SKM-1 (cell line): ENCODE measurements around the gene EYS.
"Not testable (repeated sequence)": the region's sequence is repeated elsewhere in the genome, so short reads cannot be mapped to it uniquely, and the experiment has no call there.

Experiments
- DNase-seq: peaks from one replicate; lab custom pipeline; 2025; ENCODE audit not compliant: unreplicated experiment; lab: John Stamatoyannopoulos, UW

Gene EYS

DNA sequence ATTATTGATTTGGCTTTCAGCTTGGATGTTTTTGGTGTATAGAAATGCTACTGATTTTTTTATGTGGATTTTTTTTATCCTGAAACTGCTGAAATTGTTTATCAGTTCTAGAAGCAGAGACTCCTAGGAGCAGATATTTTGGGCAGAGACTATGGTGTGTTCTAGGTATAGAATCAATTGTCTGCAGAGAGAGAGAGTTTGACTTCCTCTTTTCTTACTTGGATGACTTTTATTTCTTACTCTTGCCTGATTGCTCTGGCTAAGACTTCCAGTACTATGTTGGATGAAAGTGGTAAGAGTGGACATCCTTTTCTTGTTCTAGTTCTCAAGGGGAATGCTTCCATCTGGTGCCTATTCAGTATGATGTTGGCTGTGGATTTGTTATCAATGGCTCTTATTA lies 1700.8 kb downstream of the EYS start:
- DNase-seq: no peak

- DNase-seq: no peak
Measured at GRCh38 chr6:64000818-64001491, 1706.1 kb downstream of the EYS start.

GRCh38 chr6:63999613-64000012 lies 1707.4 kb downstream of the EYS start:
- no peak for DNase-seq

DNA sequence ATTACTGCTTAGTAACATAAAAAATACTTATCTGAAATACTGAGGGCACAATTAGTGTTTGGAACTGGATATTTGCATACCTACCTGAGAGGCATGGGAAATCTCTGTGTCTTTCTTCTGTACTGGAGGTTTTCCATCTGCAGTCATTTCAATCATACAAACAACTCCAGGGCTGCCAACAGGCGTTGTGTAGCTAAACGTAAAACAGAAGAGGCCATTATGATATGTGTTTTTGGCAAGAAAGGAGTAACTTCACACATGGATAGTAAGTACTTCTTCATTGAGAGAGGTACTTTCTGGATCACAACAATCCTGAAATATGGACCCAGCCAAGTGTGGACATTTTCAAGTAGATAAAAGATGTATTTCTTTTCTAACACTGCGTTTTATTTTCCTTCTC lies 1708.0 kb downstream of the EYS start:
- no peak for DNase-seq

GRCh38 chr6:63997734-63998133 lies 1709.3 kb downstream of the EYS start:
- no peak for DNase-seq

DNA sequence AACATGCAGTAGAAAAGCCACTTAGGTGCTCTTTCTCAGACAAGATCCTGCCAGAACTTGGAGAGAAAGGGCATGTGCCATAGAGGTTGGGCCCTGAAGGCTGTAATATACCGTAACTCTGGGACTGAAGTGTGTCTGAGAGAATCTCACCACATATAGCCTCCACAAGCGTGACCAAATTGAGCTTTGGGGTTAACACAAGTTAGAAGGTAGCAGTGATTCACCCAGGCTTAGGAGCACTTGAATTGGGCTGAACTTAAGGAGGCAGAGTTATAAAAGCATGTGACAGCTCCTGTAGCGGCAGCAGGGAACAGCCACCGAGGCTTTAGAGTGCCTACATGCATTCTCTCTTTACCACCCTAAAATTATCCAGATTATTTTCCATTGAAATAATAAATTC lies 1709.8 kb downstream of the EYS start:
- no peak for DNase-seq

- no peak for DNase-seq
Measured at GRCh38 chr6:63985223-63985622, 1721.8 kb downstream of the EYS start.

DNA sequence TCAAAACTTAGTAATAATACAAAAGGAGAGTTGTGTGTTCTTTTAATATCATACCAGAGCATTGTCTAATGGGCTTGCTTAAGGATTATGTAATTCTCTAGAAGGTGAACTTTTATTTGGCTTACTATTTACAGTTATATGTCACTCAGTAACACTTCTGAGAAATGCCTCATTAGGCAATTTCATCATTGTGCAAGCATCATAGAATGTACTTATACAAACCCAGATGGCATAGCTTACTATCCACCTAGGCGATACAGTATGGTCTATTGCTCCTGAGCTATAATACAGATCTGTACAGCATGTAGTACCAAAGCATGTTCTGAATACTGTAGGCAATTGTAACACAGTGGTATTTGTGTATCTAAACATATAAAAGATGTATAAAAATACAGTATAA lies 1731.3 kb downstream of the EYS start:
- DNase-seq: no peak

- DNase-seq: no peak
Measured at GRCh38 chr6:63968650-63969049, 1738.4 kb downstream of the EYS start.

GRCh38 chr6:63964366-63964765 lies 1742.7 kb downstream of the EYS start:
- no peak for DNase-seq

DNA sequence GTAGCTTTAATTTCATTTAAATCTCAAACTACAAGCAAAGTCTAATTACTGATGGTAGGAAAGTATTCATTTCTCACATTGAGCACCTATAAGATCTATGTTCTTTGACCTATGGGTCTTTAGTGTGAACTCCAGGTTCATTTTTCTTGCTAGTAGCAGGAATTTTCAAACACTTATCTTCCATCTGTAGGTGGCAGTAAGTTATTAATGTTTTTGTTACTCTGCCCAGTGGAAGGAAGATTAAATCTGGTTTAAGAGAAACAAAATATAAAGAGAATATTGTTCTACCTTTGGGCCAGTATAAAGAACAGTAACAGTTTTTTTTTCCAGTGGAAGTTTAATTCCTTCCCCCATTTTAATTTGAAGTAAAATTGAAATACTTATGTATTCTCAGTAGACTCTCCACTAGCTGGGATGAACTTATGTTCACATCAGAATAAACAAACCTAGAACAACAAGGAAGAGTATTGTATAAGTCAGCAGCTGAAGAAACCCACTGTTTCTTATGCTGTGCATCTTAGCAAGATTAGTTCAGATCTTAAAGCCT lies 1743.2 kb downstream of the EYS start:
- no peak for DNase-seq

GRCh38 chr6:63953336-63954021 lies 1753.5 kb downstream of the EYS start:
- DNase-seq: not testable (repeated sequence)

GRCh38 chr6:63947792-63948529 lies 1759.1 kb downstream of the EYS start:
- DNase-seq: no peak

DNA sequence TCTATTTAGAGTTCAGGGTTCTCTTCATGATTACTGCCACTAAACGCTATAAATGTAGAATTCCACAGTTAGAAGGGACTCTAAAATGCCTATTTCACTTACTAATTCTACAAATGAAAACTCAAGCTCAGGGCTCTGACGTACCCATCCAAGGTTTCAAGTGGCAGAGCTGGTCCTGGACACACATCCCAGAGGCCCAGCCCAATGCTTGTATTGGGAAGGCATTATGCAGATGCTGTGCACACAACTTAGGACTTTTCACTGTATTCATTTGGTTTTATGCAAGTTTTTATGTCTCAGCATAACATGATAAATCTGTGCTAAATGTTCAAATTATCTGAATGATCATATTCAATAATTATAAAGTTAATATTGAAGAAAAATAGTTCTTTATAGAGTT lies 1761.0 kb downstream of the EYS start:
- no peak for DNase-seq

DNA sequence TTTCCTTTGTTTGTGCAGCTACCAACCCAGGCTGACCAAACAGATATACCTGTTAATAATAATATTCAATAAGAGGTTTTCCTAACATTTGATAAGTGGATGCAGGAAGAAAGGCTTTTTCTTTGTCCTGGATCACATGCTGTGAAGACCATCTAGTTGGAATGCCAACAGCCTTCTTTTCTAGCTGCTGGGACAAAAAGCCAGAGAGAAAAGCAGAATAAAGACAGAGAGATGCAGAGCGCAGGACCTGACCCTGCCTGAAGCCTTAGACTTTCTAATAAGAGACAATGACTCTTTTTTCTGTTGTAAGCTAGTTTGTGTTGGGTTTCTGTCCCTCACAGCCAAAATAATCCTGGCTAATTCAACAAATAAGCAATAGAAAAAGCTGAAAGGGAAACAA lies 1763.2 kb downstream of the EYS start:
- DNase-seq: no peak

DNA sequence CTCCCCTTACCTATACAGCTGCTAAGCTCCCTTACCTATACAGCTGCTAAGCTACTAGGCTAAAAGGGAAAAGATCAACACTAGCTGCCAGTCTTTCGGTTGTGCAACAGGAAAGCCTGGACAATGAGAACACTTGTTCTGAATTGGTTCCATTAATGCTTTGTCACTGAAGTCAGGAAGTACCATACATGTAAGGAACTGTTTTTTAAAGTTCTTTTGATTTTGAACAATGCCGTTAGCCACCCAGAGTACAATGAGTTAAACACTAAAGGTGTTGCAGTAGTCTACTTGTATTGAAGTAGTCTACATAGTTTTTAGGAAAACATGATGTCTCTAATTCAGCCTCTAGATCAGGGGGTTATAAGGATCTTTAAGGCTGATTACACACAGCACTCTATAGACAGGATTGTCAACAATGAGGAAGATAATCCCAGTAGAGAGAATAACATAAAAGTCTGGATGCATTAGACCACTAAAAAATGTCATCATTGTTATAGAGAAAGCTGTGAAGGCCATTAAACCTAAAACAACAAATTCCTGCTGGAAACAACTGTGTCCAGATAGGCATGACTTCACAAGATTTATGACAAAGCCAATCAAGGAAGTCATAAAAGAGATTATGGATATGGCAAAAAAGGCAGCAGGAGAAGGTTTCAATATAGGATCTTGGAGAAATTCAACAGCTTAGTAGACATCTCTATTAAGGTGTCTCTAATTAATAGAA lies 1765.1 kb downstream of the EYS start:
- no peak for DNase-seq

DNA sequence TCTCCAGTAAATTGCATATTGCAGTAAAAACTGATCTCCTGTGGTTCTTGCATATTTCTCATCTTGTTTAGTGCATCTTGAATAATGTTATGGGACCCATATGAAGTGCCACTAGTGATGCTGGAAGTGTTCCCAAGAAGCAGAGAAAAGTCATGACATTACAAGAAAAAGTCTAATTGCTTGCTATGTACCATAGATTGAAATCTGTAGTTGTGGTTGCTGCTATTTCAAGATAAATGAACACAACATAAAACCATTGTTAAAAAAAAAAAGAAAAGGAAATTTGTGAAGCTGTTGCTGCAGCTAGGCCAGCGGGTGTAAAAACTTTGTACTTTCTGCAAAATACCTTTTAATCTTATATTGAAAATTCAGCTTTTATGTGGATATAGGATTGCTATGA lies 1767.0 kb downstream of the EYS start:
- DNase-seq: no peak

DNA sequence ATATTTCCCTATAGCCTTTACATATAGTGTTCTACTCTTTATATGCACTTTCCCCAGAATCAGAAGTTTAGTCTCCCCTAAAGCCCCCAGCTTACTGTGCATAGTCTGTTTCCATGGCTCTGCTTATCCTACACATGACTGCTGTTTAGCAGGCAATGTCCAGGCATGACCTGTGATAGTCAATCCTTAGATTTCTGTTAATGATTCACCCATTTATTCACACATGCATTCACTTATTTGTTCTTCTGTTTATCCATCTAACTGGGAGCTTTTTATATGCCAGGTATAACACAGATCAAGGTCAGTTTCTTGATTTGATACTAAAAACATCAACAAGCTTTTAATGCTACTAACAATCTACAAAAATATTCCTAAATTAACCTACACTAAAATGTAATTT lies 1770.6 kb downstream of the EYS start:
- no peak for DNase-seq

GRCh38 chr6:63935732-63936131 lies 1771.3 kb downstream of the EYS start:
- DNase-seq: no peak

- not testable (repeated sequence) for DNase-seq
Measured at GRCh38 chr6:63933948-63934347, 1773.1 kb downstream of the EYS start.

GRCh38 chr6:63930848-63931247 lies 1776.2 kb downstream of the EYS start:
- no peak for DNase-seq
